A549 (cell line): ENCODE data around the gene TMTC1. TPM values are rescaled to one million over a fixed set of nuclear protein-coding genes. Genes with fewer than 3 reads are reported as not detected.

Experiments
- ATAC-seq, 2 experiments: fragments of 200-7000 bp in 1 of 2; fragments of >200 bp in 1 of 2; cut with Nextera tagmentation in 1 of 2; cut with Tn5 transposase in 1 of 2; 3 replicates each; pipeline versions ENCODE4 v1.8.0 to v1.9.1; 2018 to 2020; ENCODE audit warnings: mild to moderate bottlenecking in 1 of 2, moderate library complexity in 1 of 2
- CTCF ChIA-PET: fragments of 300-600 bp; sonication (Branson Sonifier 250); formaldehyde crosslinking; extraction: SDS; loops from one replicate; lab custom pipeline; 2021; ENCODE audit warnings: antibody characterized with exemption, inconsistent platforms; lab: Yijun Ruan, JAX
- POLR2A ChIA-PET: fragments of 350-600 bp; formaldehyde crosslinking; extraction: SDS; loops from one replicate; lab custom pipeline; 2021; ENCODE audit warnings: antibody characterized with exemption, inconsistent platforms; lab: Yijun Ruan, JAX
- DNase-seq, 2 experiments: peaks; one replicate each; pipeline versions ENCODE4 v3.0.0 to v3.0.0-alpha.2; 2011 to 2016; ENCODE audit warnings: low read depth in 1 of 2, low spot score in 1 of 2
- FAIRE-seq: peaks from 2 replicates; lab custom pipeline; 2011; peaks lifted over from hg19 to GRCh38; lab: Jason Lieb, UNC
- H3K27ac ChIP-seq, 2 experiments: fragments of >200 bp; sonication (Bioruptor Twin); formaldehyde crosslinking; 3 replicates each; pipeline ENCODE4 v1.5.1; 2016 to 2017
- H3K4me1 ChIP-seq: fragments of >200 bp; sonication (Bioruptor Twin); formaldehyde crosslinking; 3 replicates; pipeline ENCODE4 v1.6.1; 2016
- H3K4me2 ChIP-seq: fragments of >200 bp; sonication (Bioruptor Twin); formaldehyde crosslinking; 3 replicates; pipeline ENCODE4 v1.6.1; 2016
- H3K4me3 ChIP-seq: fragments of >200 bp; sonication (Bioruptor Twin); formaldehyde crosslinking; 3 replicates; pipeline ENCODE4 v1.5.1; 2016
- H3K9me3 ChIP-seq: fragments of >200 bp; sonication (Bioruptor Twin); formaldehyde crosslinking; 3 replicates; pipeline ENCODE4 v1.6.1; 2016
- CBX2 ChIP-seq: fragments of 200-600 bp; sonication (generic); IDR thresholded peaks from 2 replicates; pipeline ENCODE4 v1.6.1; 2016; ENCODE audit warnings: low read depth, mild to moderate bottlenecking, borderline replicate concordance
- CHD2 ChIP-seq: fragments of 150-350 bp; IDR thresholded peaks from 2 replicates; pipeline ENCODE4 v1.6.1; 2014; ENCODE audit warnings: low read length; ENCODE audit not compliant: partially characterized antibody
- CHD4 ChIP-seq: fragments of 200-600 bp; sonication (generic); IDR thresholded peaks from 2 replicates; pipeline ENCODE4 v1.6.1; 2016; ENCODE audit warnings: antibody characterized with exemption, mild to moderate bottlenecking, borderline replicate concordance
- ELK1 ChIP-seq: fragments of 150-350 bp; IDR thresholded peaks from 2 replicates; pipeline ENCODE4 v1.6.1; 2014; ENCODE audit warnings: low read depth, mild to moderate bottlenecking, low read length
- EP300 ChIP-seq, 2 experiments: fragments of >200 bp; sonication (Bioruptor Twin); formaldehyde crosslinking; IDR thresholded peaks; 2 replicates in 1 of 2; 3 replicates in 1 of 2; pipeline ENCODE4 v1.6.1; 2016 to 2017
- FOSL2 ChIP-seq, 2 experiments: fragments of 450-650 bp in 1 of 2; fragments of >200 bp in 1 of 2; sonication (Bioruptor Twin) in 1 of 2; formaldehyde crosslinking; IDR thresholded peaks; 2 replicates each; pipeline versions ENCODE4 v1.5.0 to v1.6.1; 2016 to 2020; ENCODE audit warnings: mild to moderate bottlenecking in 1 of 2, moderate library complexity in 1 of 2
- GATA3 ChIP-seq: IDR thresholded peaks from 2 replicates; pipeline ENCODE4 v1.6.1; 2012; ENCODE audit warnings: borderline replicate concordance
- HES2 ChIP-seq: fragments of >200 bp; sonication (Bioruptor Twin); formaldehyde crosslinking; IDR thresholded peaks from 2 replicates; pipeline ENCODE4 v1.6.1; 2016
- HOXA7 ChIP-seq: fragments of 250-450 bp; sonication (Bioruptor Pico); IDR thresholded peaks from 2 replicates; pipeline ENCODE4 v1.5.0; 2020; ENCODE audit warnings: mild to moderate bottlenecking, moderate library complexity
- HOXB13 ChIP-seq: fragments of 250-450 bp; sonication (Bioruptor Pico); IDR thresholded peaks from 2 replicates; pipeline ENCODE4 v1.5.0; 2020; ENCODE audit warnings: low read depth, mild to moderate bottlenecking, moderate library complexity
- JUN ChIP-seq, 2 experiments: fragments of >200 bp; sonication (Bioruptor Twin); formaldehyde crosslinking; IDR thresholded peaks; 2 replicates in 1 of 2; 3 replicates in 1 of 2; pipeline ENCODE4 v1.6.1; 2016 to 2017
- JUNB ChIP-seq: fragments of >200 bp; sonication (Bioruptor Twin); formaldehyde crosslinking; IDR thresholded peaks from 2 replicates; pipeline ENCODE4 v1.6.1; 2016
- KDM5A ChIP-seq: fragments of 200-600 bp; sonication (generic); IDR thresholded peaks from 2 replicates; pipeline ENCODE4 v1.6.1; 2016; ENCODE audit warnings: antibody characterized with exemption, mild to moderate bottlenecking
- NR3C1 ChIP-seq: fragments of >200 bp; sonication (Bioruptor Twin); formaldehyde crosslinking; IDR thresholded peaks from 3 replicates; pipeline ENCODE4 v1.6.1; 2017
- POLR2AphosphoS2 ChIP-seq: conservative IDR thresholded peaks from 2 replicates; pipeline ENCODE4 v1.6.1; 2012; ENCODE audit warnings: low read length, improper control_type of control experiment, inconsistent platforms
- RCOR1 ChIP-seq: fragments of 150-350 bp; IDR thresholded peaks from 2 replicates; pipeline ENCODE4 v1.6.1; 2014; ENCODE audit warnings: antibody characterized with exemption, low read length, low read depth
- REST ChIP-seq: fragments of 200-600 bp; sonication (generic); IDR thresholded peaks from 2 replicates; pipeline ENCODE4 v1.6.1; 2016; ENCODE audit warnings: antibody characterized with exemption, mild to moderate bottlenecking, moderate library complexity
- RFX5 ChIP-seq: fragments of 450-650 bp; IDR thresholded peaks from 2 replicates; pipeline ENCODE4 v1.7.1; 2014; ENCODE audit warnings: antibody characterized with exemption, mild to moderate bottlenecking, moderate library complexity
- RNF2 ChIP-seq: fragments of 200-600 bp; sonication (generic); IDR thresholded peaks from 2 replicates; pipeline ENCODE4 v1.6.1; 2016; ENCODE audit warnings: low read depth, mild to moderate bottlenecking, antibody characterized with exemption, moderate library complexity, borderline replicate concordance
- SMC3 ChIP-seq: fragments of >200 bp; sonication (Bioruptor Twin); formaldehyde crosslinking; IDR thresholded peaks from 3 replicates; pipeline ENCODE4 v1.6.1; 2018; ENCODE audit warnings: inconsistent platforms
- SREBF2 ChIP-seq: fragments of 450-650 bp; IDR thresholded peaks from 2 replicates; pipeline ENCODE4 v1.6.1; 2014; ENCODE audit warnings: mild to moderate bottlenecking, moderate library complexity
- TFCP2L1 ChIP-seq: fragments of 250-450 bp; sonication (Bioruptor Pico); IDR thresholded peaks from 2 replicates; pipeline ENCODE4 v1.5.0; 2021; ENCODE audit warnings: mild to moderate bottlenecking
- WGBS: methylation state at CpG from one replicate; pipeline ENCODE4 v1.1.6; 2017; ENCODE audit errors: missing lambda C conversion rate; 5-methylcytosine and 5-hydroxymethylcytosine counted together
- polyA plus RNA-seq, 4 experiments: library from polyadenylated mRNA; depleted of rRNA in 3 of 4; stranded (reverse); fragments of >200 nt; fragmentation: RNase III in 1 of 4; extraction: RNeasy Plus Mini Kit Qiagen cat#74134 plus additional on column Dnase treatment in 1 of 4; gene quantifications; 2 replicates in 3 of 4; 3 replicates in 1 of 4; pipeline ENCODE4 v1.2.3, GENCODE V29; 2011 to 2017

TMTC1 gene
- polyA plus RNA-seq, 2 of the 4 experiments (the other 2 are of a cell fraction): 0.28 TPM; not detected in 1

- H3K9me3 ChIP-seq: peaks cover 3% of the 10 kb centered on the region; the same call in 1 of the 3 replicates
- no peak for ATAC-seq
- no peak overlapping the region for H3K4me3 ChIP-seq
- no peak for FAIRE-seq
- no peaks in the 10 kb centered on the region for H3K4me1 ChIP-seq
- CTCF ChIA-PET: no interaction called here
- H3K27ac ChIP-seq: no peak overlapping the region
- POLR2A ChIA-PET: no interaction called here
- no peak for TF ChIP-seq RNF2
- no peak for TF ChIP-seq JUN (IDR thresholded peaks at IDR 0.05)
- TF ChIP-seq HOXA7 (CRISPR knock-in tag): no peak
- no peak for TF ChIP-seq EP300 (IDR thresholded peaks at IDR 0.05)
- TF ChIP-seq KDM5A: no peak
- TF ChIP-seq CHD2: no peak
- TF ChIP-seq RCOR1: no peak
- TF ChIP-seq RFX5: no peak
- no peak for TF ChIP-seq CBX2
- TF ChIP-seq GATA3: no peak
- TF ChIP-seq FOSL2 (IDR thresholded peaks at IDR 0.05): no peak
- no peak for TF ChIP-seq FOSL2 (CRISPR knock-in tag; IDR thresholded peaks at IDR 0.05)
- no peak for TF ChIP-seq ELK1
- no peak for TF ChIP-seq JUNB
- TF ChIP-seq REST: no peak
- no peak for TF ChIP-seq POLR2AphosphoS2
- TF ChIP-seq NR3C1: no peak
- TF ChIP-seq HES2: no peak
- no peak for DNase-seq
- H3K4me2 ChIP-seq: no peak overlapping the region
Measured at GRCh38 chr12:29799591-29799990, 15.8 kb upstream of the TMTC1 start.

GRCh38 chr12:29797565-29798355 is 14.0 kb upstream of the TMTC1 start:
- Histone ChIP-seq H3K4me2 (no peak overlapping the region), H3K27ac (no peak overlapping the region), H3K4me3 (no peak overlapping the region), H3K9me3 (peaks cover 13% of the 10 kb centered on the region; the same call in 2 of the 3 replicates)
- DNase-seq (no peak), FAIRE-seq (no peak), ATAC-seq (no peak)
- CTCF ChIA-PET: no interaction called here
- 2% methylated on average over 2 of the region's 2 CpGs for WGBS
- TF ChIP-seq TFCP2L1: no peak
- no peak for TF ChIP-seq NR3C1
- TF ChIP-seq HOXB13 (CRISPR knock-in tag): no peak
- TF ChIP-seq SREBF2: no peak
- no peak for TF ChIP-seq RFX5
- TF ChIP-seq KDM5A: no peak
- no peak for TF ChIP-seq JUN (IDR thresholded peaks at IDR 0.05)
- no peak for TF ChIP-seq CHD4
- no peak for TF ChIP-seq SMC3
- no peak for TF ChIP-seq ELK1
- no peak for TF ChIP-seq JUNB
- TF ChIP-seq, all 56 proteins: peak for 0
- H3K4me1 ChIP-seq: no peaks in the 10 kb centered on the region
- POLR2A ChIA-PET: no interaction called here
